B cell (primary cell): Measurements from ENCODE around the gene PLEKHG3. TPM values are rescaled to one million over a fixed set of nuclear protein-coding genes. Genes with fewer than 3 reads are reported as not detected.

Experiments used
- ATAC-seq: fragments of 200-7000 bp; cut with Tn5 transposase; one replicate; pipeline ENCODE4 v1.10.0; 2021; ENCODE audit warnings: low read depth, mild to moderate bottlenecking, moderate number of reproducible peaks, moderate library complexity
- CTCF ChIA-PET: fragments of 350-600 bp; sonication (Branson Sonifier 250); formaldehyde crosslinking; loops from one replicate; lab custom pipeline; 2021; ENCODE audit warnings: antibody characterized with exemption, inconsistent platforms; lab: Charles Lee
- POLR2A ChIA-PET: fragments of 350-600 bp; sonication (Branson Sonifier 250); formaldehyde crosslinking; loops from one replicate; lab custom pipeline; 2021; ENCODE audit warnings: antibody characterized with exemption; lab: Charles Lee
- DNase-seq: peaks from one replicate; pipeline ENCODE4 v3.0.0; 2013
- H2AFZ ChIP-seq: 2 replicates; pipeline ENCODE4 v1.6.1; 2012; ENCODE audit warnings: mild to moderate bottlenecking, low read depth, low read length; ENCODE audit not compliant: insufficient read depth, poor library complexity, severe bottlenecking
- H3K27ac ChIP-seq, 2 donors: 1 replicate in 1 of 2; 2 replicates in 1 of 2; pipeline ENCODE4 v1.5.1; 2012 to 2013; ENCODE audit warnings: low read length in 2 of 2, mild to moderate bottlenecking in 2 of 2, moderate library complexity in 1 of 2
- H3K27me3 ChIP-seq, 4 experiments: fragments of 200-600 bp in 1 of 4; sonication (generic) in 1 of 4; replicated peaks in 1 of 4; 1 replicate in 2 of 4; 2 replicates in 2 of 4; pipeline versions ENCODE4 v1.6.1 to v1.7.0; 2013 to 2016; ENCODE audit warnings: low read length in 3 of 4, mild to moderate bottlenecking in 2 of 4, mixed read lengths in 1 of 4, moderate library complexity in 1 of 4; ENCODE audit not compliant: insufficient read depth in 4 of 4, control insufficient read depth in 3 of 4; ENCODE audit errors: control extremely low read depth in 1 of 4
- H3K36me3 ChIP-seq, 2 experiments: replicated peaks in 1 of 2; 1 replicate in 1 of 2; 2 replicates in 1 of 2; pipeline versions ENCODE4 v1.6.1 to v1.7.1; 2013; ENCODE audit warnings: low read length in 1 of 2; ENCODE audit not compliant: insufficient read depth in 2 of 2, control insufficient read depth in 1 of 2; ENCODE audit errors: control extremely low read depth in 1 of 2, extremely low read depth in 1 of 2
- H3K4me1 ChIP-seq, 2 donors: fragments of 200-600 bp in 1 of 2; sonication (generic) in 1 of 2; 1 replicate in 1 of 2; 2 replicates in 1 of 2; pipeline versions ENCODE4 v1.5.1 to v1.6.1; 2013 to 2017; ENCODE audit warnings: low read length in 2 of 2; ENCODE audit not compliant: control insufficient read depth in 2 of 2, insufficient read depth in 2 of 2
- H3K4me2 ChIP-seq: replicated peaks from 2 replicates; pipeline ENCODE3; 2012; ENCODE audit warnings: mild to moderate bottlenecking, low read depth, low read length; ENCODE audit not compliant: poor library complexity, severe bottlenecking
- H3K4me3 ChIP-seq, 5 experiments: fragments of 200-600 bp in 1 of 5; sonication (generic) in 1 of 5; 1 replicate in 3 of 5; 2 replicates in 2 of 5; pipeline versions ENCODE4 v1.5.1 to v1.7.0; 2011 to 2016; ENCODE audit warnings: low read length in 4 of 5, mild to moderate bottlenecking in 4 of 5, low read depth in 2 of 5, control low read depth in 1 of 5, moderate library complexity in 1 of 5; ENCODE audit not compliant: insufficient read depth in 1 of 5; ENCODE audit errors: control extremely low read depth in 1 of 5, extremely low read depth in 1 of 5
- H3K79me2 ChIP-seq: fragments of 200-600 bp; sonication (generic); one replicate; pipeline ENCODE4 v1.6.0; 2016; ENCODE audit warnings: low read length; ENCODE audit not compliant: control insufficient read depth, insufficient read depth
- H3K9ac ChIP-seq: fragments of 200-600 bp; sonication (generic); 2 replicates; pipeline ENCODE4 v1.6.1; 2017; ENCODE audit warnings: mild to moderate bottlenecking, low read length, moderate library complexity
- H3K9me3 ChIP-seq, 3 donors: one replicate each; pipeline versions ENCODE4 v1.6.1 to v1.7.1; 2013; ENCODE audit warnings: low read length in 2 of 3; ENCODE audit not compliant: control insufficient read depth in 2 of 3, insufficient read depth in 1 of 3; ENCODE audit errors: control extremely low read depth in 1 of 3
- H4K20me1 ChIP-seq: 2 replicates; pipeline ENCODE4 v1.6.0; 2012; ENCODE audit warnings: mild to moderate bottlenecking, low read length; ENCODE audit not compliant: insufficient read depth, control insufficient read depth, poor library complexity, severe bottlenecking
- H3K27ac Mint-ChIP-seq: one replicate; pipeline ENCODE4 v1.8.0; 2021; ENCODE audit warnings: mixed read lengths
- H3K27me3 Mint-ChIP-seq: one replicate; pipeline ENCODE4 v1.8.0; 2021; ENCODE audit warnings: mixed read lengths
- H3K4me1 Mint-ChIP-seq: one replicate; pipeline ENCODE4 v1.8.0; 2021; ENCODE audit warnings: mixed read lengths
- H3K4me3 Mint-ChIP-seq: one replicate; pipeline ENCODE4 v1.8.0; 2021; ENCODE audit warnings: mixed read lengths
- H3K9me3 Mint-ChIP-seq: one replicate; pipeline ENCODE4 v1.8.0; 2022; ENCODE audit warnings: mixed read lengths; ENCODE audit not compliant: insufficient read depth
- CTCF ChIP-seq: fragments of 200-600 bp; IDR thresholded peaks from one replicate; pipeline ENCODE4 v1.8.0; 2022; ENCODE audit warnings: antibody characterized with exemption, mild to moderate bottlenecking
- EZH2 ChIP-seq: IDR thresholded peaks from 2 replicates; pipeline ENCODE4 v1.6.1; 2012; ENCODE audit warnings: borderline replicate concordance, low read depth, mild to moderate bottlenecking, moderate library complexity, low read length; ENCODE audit not compliant: insufficient read depth, poor library complexity, severe bottlenecking
- WGBS: methylation state at CpG from one replicate; pipeline ENCODE4 v1.1.5; 2013; ENCODE audit warnings: missing lambda C conversion rate; ENCODE audit not compliant: insufficient coverage; 5-methylcytosine and 5-hydroxymethylcytosine counted together
- intact Hi-C: fragments of 100-400 bp; cut with micrococcal nuclease; formaldehyde crosslinking; loops from one replicate; pipeline ENCODE4 v1.10.0; 2022
- polyA plus RNA-seq: library from polyadenylated mRNA; depleted of rRNA; stranded (reverse); fragments of >200 nt; gene quantifications from 2 replicates; pipeline ENCODE4 v1.2.3, GENCODE V29; 2012
- total RNA-seq, 2 donors: library from RNA; stranded (reverse); fragments of 120-200 nt in 1 of 2; gene quantifications; 1 replicate in 1 of 2; 2 replicates in 1 of 2; pipeline versions ENCODE4 v1.2.3 to v1.2.4, GENCODE V29; 2013 to 2022

Gene PLEKHG3
- total and polyA plus RNA-seq, 2 donors (not counting 1 experiment from before 2014, with no cell fraction given) = 0.12 to 0.25 TPM

GRCh38 chr14:64763801-64764621, 59.8 kb downstream of the PLEKHG3 start:
- Mint-ChIP-seq H3K4me1 (peaks cover 13% of the 10 kb centered on the region), H3K4me3 (peak overlapping the region; percentile 54), H3K9me3 (no peaks in the 10 kb centered on the region), H3K27ac (no peak overlapping the region), H3K27me3 (peaks cover 34% of the 10 kb centered on the region)
- H2AFZ ChIP-seq = peak overlapping the region; percentile 56
- H3K4me1 ChIP-seq = peaks cover 6% of the 10 kb centered on the region in 2 donors
- intact Hi-C loops = loop anchor here (5.0 kb wide), 2 partner anchors 128 to 422 kb away; no protein-coding TSS in a partner anchor
- no peaks in the 10 kb centered on the region for H4K20me1 ChIP-seq
- ATAC-seq (no peak), DNase-seq (peak; percentile 17)
- no peak for TF ChIP-seq EZH2
- no peak for TF ChIP-seq CTCF
- H3K27me3 ChIP-seq = peaks cover 0 to 16% (median 6%) of the 10 kb centered on the region in 4 experiments
- ChIA-PET POLR2A (no interaction called here), CTCF (interaction anchor here (0.5 to 2.3 kb wide), 9 partner anchors 9 to 420 kb away, joined by 3 to 12 read pairs (median 4); partner anchors contain the start of gene HSPA2)
- no peak overlapping the region for H3K4me3 ChIP-seq
- no peak overlapping the region for H3K9ac ChIP-seq
- H3K79me2 ChIP-seq = no peaks in the 10 kb centered on the region
- 42% methylated on average over 16 of the region's 18 CpGs for WGBS
- H3K36me3 ChIP-seq = no peaks in the 10 kb centered on the region
- no peaks in the 10 kb centered on the region for H3K9me3 ChIP-seq
- peak overlapping the region; percentile 72 for H3K4me2 ChIP-seq
- no peak overlapping the region for H3K27ac ChIP-seq
